HG02840 (cell line): ENCODE data around the gene ZNF664.

Experiments
- ATAC-seq: cut with Tn5 transposase; IDR thresholded peaks from one replicate; pipeline ENCODE4 v1.9.1; 2021; ENCODE audit warnings: mild to moderate bottlenecking, moderate library complexity, moderate number of reproducible peaks; ENCODE audit not compliant: unreplicated experiment, low FRiP score

The ZNF664 gene

DNA sequence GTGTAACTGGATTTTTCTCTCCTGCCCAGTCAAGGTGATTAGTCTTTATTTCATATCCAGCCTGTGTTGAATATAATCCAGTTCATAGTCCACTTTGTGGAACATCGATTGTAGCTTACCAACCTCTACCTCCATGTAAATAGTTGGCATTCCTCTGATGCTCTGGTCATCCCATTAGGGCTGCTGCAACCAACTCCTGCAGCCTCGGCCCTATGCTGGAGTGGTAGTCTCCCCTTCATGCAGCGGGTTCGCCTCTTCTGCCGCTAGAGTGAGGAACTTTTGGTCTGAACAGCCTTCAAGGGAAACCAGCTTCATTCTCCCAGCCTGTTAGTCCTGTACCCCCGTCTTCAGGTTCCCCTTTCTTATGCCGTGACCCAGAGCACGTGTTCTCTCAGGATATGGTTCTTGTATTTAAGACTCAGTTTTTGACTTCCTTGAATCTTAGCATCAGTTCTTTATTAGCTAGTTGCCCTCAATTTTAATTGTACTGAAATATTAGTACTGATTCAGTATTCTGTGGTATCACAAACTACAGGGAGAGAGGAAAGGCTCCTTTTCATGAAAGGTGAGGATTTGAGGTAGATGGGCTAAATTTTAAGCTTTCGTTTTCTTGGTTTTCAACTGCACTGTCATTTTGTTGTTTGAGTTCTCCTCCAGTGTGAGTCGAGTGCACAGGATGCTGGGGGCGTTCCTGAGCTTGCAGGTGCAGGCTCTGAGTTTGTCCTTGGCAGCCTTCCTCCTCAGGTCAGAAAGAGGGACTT is 33.2 kb downstream of the ZNF664 start:
- no peak for ATAC-seq

DNA sequence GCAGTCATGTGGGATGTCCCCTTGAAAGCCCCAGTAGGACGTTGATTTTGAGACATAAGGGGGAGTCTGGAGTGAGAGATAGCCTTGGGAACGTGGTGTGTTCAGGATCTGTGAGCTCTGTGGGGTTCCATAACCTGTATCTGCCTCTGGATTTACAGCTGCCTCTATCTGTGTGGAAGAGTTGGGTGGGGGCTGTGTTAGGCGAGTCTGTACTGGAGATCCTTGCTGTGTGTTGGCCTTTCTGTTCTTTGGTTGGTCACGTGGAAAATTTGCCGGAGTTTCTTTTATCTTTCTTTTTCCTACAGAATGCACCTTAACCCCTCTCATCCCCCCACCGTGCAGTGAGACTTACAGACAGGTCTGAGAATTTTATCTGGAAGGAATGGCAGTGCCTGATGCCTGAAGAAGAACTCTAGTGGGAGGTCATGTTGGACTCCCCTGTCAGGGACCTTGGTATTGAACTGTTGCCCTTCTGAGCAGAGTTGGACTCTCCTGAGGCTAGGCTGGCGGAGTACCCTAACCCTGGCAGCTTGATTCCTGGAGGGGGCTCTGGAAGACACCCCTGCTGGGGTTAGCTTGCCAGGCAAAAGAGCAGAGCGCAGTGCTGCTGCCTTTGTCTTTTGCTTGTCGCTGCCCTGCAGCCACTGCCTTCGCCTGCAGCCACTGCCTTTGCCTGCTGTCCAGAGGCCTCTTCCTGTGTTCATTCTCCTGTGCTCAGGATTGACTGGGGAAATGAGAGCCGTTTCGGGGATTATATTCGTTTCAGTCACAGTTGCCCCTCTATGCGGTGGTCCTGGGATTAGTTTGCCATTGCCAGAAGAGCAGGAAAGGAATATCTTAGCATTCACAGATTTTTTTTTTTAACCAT is 34.1 kb downstream of the ZNF664 start:
- ATAC-seq: no peak

DNA sequence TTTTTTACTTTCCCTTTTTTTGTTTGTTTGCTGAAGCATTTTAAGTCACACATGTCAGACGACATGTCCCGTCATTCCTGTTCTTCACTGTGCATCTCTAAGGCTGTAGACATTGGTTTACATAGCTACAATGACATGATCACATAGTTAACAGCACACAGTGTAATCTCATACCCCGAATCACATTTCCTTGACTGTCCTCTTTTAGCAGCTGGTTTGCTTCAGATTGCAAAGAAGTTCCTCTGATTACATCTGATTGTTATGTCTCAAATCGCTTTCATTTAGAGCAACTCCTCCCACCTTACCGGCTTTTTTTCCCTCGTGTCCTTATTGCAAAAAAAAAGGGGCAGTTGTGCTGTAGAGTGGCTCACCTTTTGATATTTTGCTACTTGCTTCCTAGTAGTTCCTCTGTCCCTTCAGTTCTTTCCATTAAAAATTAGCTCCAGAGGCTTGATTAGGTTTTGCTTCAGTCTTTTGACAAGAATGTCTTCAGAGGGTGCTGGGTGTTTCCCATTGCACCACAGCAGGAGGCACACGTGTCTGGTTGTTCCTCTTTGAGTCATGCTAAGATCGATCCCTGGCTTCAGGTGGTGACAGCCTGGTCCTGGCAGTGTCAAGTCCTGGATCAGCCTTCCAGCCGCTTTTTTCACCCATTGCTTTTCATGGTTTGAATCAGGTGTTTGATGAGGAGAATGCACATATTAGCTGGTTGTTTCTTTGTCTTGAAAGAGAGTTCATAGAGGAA is 35.0 kb downstream of the ZNF664 start:
- ATAC-seq: no peak

DNA sequence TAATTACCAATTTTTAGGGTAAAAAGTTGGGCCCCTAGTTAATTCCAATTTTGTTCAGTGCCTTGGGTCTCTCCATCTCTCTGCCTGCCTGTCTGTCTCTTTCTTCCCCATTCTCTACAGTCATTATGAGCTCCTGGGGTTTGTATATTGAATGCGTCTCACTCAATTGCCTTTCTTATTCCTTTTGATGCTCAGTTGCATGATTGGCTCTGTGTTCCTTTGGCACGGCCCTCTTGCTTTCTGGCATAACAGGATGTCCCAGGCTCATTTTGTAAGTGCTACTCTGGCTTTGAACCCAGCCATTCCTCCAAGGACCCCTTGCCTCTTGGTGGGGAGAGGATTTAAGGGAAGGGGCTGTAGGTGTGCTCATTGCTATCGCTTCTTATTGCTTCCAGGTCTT is 35.6 kb downstream of the ZNF664 start:
- ATAC-seq: no peak

DNA sequence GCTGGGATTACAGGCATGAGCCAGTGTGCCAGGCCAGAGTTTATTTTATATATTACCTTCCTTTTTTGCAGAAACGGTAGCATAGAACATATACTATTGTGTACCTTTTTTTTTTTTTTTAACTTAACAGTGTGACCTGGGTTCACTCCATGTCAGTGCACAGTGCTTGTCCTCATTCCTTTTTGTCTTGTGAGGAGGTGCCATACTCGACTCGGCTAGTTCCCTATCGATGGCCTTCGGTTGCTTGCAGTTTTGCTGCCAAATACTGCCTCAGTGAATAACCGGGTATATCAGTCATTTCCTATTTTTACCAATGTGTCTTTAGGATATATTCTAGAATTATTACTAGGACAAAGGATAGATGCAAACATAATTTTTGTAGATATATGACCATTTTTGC is 36.8 kb downstream of the ZNF664 start:
- no peak for ATAC-seq

DNA sequence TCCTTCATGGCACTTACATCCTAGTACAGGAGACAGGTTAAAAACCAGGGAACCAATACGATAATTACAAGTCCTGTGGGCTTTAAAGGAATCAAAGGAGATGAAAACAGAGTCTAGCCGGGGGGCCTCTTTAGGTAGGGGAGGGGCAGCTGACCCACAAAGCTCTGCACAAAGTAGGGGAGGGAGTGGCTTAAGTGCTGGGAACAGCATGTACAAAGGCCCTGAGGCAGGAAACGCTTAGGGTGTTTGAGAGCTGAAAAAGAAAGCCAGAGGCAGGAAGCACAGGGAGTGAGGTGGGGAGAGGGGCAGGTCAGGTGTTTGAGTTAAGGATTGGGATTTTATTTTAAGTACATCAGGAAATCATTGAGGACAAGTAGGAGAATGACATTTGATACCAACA is 37.7 kb downstream of the ZNF664 start:
- ATAC-seq: no peak

DNA sequence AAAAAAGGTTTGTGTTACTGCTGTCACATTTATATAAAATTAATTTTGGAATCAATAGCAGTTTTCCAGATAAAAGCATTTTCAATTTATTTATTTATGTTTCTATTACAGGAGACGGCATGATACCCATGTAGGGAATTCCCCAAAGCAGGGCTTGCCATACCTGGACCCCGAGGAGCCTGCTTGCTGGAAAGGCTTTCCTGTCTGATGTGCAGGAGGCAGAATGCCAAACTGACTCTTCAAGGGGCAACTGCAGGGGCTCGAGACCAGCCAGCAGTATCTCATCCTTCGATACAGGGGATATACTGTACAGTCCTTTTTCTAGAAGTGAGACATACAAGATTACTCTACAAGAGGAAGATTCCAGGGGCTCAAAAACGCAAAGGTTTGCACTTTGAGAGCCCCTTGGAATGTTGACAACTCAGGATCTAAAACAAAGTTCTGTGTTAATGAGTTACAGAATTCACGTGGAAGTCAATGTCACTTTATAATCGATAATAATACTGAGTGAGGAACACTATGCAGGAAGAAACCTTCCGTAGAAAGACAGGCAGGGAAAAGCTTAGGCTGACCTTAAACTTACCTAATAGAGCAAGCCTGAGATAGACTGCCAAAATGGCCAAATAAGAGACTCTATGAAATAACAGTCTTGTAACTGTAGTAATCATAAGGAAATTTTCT is 38.6 kb downstream of the ZNF664 start:
- ATAC-seq: no peak

DNA sequence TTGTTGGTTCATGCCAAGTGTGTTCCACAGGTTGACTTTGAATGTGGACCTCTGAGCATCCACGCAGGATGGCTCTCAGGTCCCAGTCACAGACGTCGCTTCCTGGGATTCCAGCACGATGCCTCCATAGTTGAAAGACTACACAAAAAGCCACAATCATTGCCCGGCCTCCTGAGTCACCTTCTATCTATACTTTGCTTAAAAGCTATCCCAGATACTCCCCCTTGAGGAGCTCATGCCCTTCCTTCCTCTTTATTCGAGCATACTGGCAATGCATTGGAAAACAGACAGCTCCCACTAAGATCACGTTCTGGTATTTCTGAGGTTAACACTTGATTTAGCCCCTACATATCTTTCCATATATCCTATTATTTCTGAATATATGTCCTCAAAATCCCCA is 40.1 kb downstream of the ZNF664 start:
- ATAC-seq: no peak

DNA sequence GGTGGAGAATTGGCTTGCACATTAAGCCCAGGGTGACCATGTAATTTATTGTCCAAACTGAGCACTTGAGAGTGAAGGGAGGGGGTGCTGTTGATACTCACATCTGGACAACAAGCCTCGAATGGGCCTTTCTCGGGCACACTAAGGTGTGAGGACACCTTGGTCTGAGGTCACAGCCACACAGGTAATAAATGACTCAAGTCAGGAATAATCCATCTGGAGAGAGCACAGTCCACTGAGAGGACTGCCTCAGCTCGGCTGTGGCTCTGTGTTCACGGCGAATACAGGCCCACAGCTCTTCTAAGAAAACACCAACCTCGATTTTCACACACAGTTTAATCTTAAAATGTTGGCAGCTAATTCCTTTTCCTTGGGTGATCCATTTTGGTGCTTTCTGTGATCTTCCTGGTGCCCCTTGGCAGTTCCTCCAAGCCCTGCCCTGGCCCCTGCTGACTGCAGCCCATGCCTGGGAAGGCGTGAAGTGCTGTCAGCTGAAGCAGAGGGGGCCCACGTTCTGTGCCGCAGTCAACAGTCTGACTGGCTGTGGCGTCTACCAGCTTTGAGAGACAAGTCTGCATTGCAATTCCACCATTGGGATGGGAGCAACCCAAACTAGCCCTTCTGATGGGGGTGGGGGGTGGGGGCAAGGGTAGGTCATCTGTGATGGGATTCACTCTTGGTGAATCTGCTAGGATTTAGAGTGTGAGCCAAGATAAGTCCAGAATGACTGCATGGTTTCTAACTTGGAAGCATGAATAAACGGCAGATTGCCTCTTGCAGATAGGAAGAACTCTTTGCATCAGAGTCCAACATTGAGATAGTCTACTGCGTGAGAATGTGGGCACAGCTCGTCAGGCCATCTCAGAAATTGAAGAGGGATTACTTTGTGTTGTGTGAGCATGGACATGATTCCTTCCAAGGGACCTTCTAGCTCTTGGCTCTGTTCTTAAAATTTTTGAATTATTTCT is 42.8 kb downstream of the ZNF664 start:
- ATAC-seq: no peak

DNA sequence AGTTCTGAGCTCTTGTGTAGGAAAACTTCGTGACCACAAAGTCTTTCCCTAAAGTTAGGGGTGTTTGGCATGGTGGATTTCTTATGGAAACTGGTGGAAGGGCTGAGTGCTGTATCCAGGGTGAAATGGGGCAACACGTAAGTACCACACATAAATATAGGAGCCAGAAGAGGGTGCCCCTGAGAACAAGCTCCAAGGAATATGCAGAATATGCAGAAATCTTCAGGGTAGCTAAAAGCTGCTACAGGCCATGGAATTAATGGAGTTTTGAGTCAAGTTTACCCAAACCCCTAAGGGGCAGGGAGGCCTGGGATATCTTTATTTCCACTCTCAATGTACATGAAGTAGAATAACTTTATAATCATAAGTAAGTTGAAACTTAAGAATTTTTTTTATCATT is 44.0 kb downstream of the ZNF664 start:
- ATAC-seq: no peak

DNA sequence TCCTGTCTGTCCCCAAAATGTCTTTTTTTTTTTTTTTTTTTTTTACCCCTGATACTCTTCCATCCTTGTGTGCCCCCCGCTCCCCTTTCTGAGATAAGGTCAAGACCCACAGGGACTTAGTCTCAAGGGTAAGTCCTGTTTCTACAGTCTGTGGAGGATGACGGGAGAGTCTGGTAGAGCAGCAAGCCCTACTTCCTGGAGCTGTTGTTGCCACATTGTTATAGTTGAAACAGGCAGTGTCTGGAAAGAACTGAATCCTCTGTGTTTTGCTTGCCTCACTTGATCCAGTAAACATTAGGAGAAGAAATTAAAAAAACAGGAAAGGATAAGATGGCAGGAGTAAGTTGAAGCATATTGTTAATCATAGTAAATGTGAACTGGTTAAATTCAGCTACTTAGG is 45.5 kb downstream of the ZNF664 start:
- ATAC-seq: no peak

DNA sequence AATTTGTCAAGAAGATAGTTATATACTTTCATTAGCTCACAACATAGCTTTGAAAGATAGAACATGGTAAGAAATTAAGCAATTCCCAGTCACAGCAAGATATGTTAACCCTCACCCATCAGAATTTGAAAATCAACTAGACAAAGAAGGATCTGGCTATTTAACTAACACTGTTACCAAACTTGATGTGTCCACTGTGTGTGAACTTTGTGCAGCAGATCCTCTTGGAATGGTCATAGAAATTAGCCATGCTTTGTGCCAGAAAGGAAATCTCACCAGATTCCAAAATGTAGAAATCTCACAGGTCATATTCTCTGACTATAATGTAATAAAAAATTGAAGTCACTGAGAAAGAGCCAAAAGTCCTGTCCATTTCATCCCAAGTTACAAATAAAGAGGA is 46.1 kb downstream of the ZNF664 start:
- ATAC-seq: no peak

DNA sequence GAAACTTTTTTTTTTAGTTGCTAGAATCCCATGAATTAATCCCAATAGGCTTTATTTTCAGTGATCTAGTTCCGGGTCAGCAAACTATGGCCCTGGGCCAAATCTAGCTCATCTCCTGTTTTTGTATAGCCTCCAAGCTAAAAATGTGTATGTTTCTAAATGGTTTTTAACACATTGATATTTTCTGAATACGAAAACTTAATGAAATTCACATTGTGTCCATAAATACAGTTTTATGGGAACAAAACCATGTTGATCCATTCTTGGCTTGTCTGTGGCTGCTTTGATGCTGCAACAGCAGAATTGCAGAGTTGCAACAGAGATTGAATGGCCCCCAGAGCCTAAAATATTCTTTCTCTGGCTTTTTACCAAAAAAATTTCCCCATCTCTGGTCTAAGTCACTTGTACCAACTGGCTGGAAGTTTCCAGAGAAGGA is 47.5 kb downstream of the ZNF664 start:
- ATAC-seq: no peak

DNA sequence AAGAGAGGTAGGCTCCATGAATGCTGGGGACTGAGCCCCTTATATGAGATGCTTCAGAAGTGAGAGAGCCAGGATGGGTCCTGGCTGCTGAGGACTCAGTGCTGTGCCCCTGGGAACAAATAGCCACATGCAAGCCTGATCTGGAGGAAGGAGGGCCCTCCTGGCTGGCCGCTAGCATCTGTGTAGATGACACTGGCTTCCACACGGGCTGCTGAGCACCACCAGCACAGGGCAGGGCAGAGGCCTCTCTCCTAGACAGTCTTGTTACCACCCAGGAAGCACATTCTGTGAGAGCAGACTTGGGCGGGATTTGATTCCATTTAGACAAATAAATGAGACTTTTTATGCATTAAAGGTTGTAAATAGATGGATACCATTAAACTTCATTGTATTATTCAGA is 48.0 kb downstream of the ZNF664 start:
- no peak for ATAC-seq

DNA sequence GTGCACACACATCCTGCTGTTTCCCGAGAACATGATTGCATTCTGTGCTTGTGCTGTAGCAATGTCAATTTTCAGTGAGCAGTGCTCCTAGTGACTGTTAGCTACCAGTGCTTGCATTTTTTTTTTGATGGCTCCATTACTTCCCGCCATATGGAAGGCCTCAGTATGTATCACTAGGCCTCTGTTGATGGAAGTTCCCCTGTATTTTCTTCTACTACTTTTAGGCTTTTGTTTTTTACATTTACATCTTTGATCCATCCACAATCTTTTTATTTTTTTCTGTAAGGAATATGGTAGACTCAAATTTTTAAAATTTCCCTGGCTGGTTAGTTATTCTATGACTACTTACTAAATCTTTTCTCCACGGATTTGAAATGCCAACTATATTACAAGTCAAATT is 49.1 kb downstream of the ZNF664 start:
- no peak for ATAC-seq

DNA sequence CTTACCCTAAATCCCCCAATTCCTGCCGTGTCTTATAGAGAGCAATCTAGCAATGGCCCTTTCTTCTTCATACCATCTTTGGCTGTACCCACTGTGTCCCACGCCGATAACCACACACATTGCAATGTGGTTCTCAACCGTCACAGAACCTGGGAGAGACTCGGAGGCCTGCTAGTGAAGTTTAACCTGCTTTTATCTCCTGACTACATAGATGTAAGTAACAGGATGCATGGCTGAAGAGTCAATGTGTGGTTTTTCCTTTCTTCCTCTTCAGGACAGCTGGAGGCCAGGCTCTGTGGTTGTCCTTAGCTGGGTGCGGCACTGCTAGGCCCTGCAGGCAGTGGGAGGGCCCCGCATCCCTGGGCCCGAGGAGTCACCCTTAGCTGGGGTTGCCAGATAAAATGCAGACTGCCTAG is 51.3 kb downstream of the ZNF664 start:
- ATAC-seq: no peak

DNA sequence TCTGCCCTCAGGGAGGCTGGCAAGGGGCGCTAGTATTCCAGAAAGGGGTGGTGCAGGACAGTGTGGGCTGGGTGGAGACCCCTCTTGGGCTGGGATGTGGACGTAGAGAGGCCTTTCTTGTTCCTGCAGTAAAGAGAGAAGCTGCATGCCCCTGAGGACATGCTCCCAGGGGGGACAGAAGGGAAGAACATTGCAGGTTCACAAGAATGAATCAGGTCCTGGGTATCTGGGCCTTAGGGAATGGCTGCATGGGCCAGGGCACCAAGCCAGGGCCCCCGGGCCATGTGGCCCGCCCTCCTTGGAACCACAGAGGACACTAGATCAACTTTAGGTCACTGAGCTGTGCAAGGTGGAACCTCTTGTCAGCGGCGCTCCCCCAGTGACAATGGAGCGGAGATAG is 51.8 kb downstream of the ZNF664 start:
- no peak for ATAC-seq

DNA sequence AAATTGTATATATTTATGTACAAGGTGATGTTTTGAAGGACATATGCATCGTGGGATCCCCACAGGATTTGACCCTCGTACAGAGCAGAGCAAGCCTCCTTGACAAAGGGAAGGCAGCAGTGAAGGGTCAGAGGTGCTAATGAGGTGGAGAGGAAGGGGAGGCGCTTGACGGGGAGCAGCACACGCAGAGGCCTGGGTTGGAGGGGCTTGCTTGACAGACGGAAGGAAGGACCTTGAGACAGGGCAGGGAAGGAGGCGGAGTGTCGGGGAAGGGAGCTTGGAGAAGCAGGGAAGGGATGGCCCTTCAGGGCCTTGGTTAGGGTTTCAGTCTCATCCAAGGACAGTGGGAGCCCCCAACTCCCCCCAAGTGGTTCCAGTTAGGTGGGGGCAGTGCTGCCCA is 52.6 kb downstream of the ZNF664 start:
- ATAC-seq: no peak
